GM19023 (cell line): Measurements from ENCODE around the gene FXYD6.

Source experiments
- ATAC-seq: cut with Tn5 transposase; IDR thresholded peaks from one replicate; pipeline ENCODE4 v1.9.1; 2021; ENCODE audit warnings: mild to moderate bottlenecking, moderate library complexity; ENCODE audit not compliant: unreplicated experiment

Gene FXYD6

GRCh38 chr11:117910941-117911655 is 34.6 kb upstream of the FXYD6 start:
- ATAC-seq, result no peak

- ATAC-seq, result no peak
Measured at GRCh38 chr11:117910525-117910924, 34.1 kb upstream of the FXYD6 start.

- no peak for ATAC-seq
Measured at GRCh38 chr11:117909611-117910382, 33.3 kb upstream of the FXYD6 start.

GRCh38 chr11:117908959-117909610 is 32.6 kb upstream of the FXYD6 start:
- no peak for ATAC-seq

- no peak for ATAC-seq
Measured at GRCh38 chr11:117908109-117908895, 31.8 kb upstream of the FXYD6 start.

- no peak for ATAC-seq
Measured at GRCh38 chr11:117907276-117908108, 31.0 kb upstream of the FXYD6 start.

- ATAC-seq, result no peak
Measured at GRCh38 chr11:117906710-117907109, 30.3 kb upstream of the FXYD6 start.

- ATAC-seq, result no peak
Measured at GRCh38 chr11:117906126-117906525, 29.7 kb upstream of the FXYD6 start.

- ATAC-seq, result no peak
Measured at GRCh38 chr11:117905524-117905923, 29.1 kb upstream of the FXYD6 start.

- no peak for ATAC-seq
Measured at GRCh38 chr11:117903505-117904382, 27.3 kb upstream of the FXYD6 start.

GRCh38 chr11:117902001-117902845 is 25.8 kb upstream of the FXYD6 start:
- no peak for ATAC-seq

GRCh38 chr11:117901601-117902000 is 25.1 kb upstream of the FXYD6 start:
- ATAC-seq, result no peak

- ATAC-seq, result no peak
Measured at GRCh38 chr11:117900720-117901440, 24.4 kb upstream of the FXYD6 start.

GRCh38 chr11:117900121-117900648 is 23.7 kb upstream of the FXYD6 start:
- ATAC-seq, result no peak

GRCh38 chr11:117898059-117898458 is 21.6 kb upstream of the FXYD6 start:
- ATAC-seq, result no peak

- no peak for ATAC-seq
Measured at GRCh38 chr11:117892651-117893050, 16.2 kb upstream of the FXYD6 start.

GRCh38 chr11:117891362-117891761 is 14.9 kb upstream of the FXYD6 start:
- ATAC-seq, result no peak
